T-helper 2 cell treated with Interferon-gamma antibody and Interleukin-4, amounts not matched to agents 5 μg/mL and 100 μg/mL, for 36 hours (primary cell): ENCODE data around the gene CA9.

Source experiments
- DNase-seq: peaks from one replicate; pipeline ENCODE4 v3.0.0; 2021; ENCODE audit warnings: low spot score
- H3K27ac Mint-ChIP-seq: one replicate; pipeline ENCODE4 v1.8.0; 2021; ENCODE audit warnings: mild to moderate bottlenecking, mixed read lengths
- H3K27me3 Mint-ChIP-seq: one replicate; pipeline ENCODE4 v1.8.0; 2021; ENCODE audit warnings: low read depth, mixed read lengths
- H3K36me3 Mint-ChIP-seq: one replicate; pipeline ENCODE4 v1.8.0; 2021; ENCODE audit warnings: low read depth, mixed read lengths
- H3K4me1 Mint-ChIP-seq: one replicate; pipeline ENCODE4 v1.8.0; 2021; ENCODE audit warnings: low read depth, mixed read lengths
- H3K4me3 Mint-ChIP-seq: one replicate; pipeline ENCODE4 v1.8.0; 2022; ENCODE audit warnings: mild to moderate bottlenecking, moderate library complexity, mixed read lengths
- H3K9me3 Mint-ChIP-seq: one replicate; pipeline ENCODE4 v1.8.0; 2021; ENCODE audit warnings: mixed read lengths

Gene CA9

GRCh38 chr9:35675204-35675603 lies 1.5 kb downstream of the CA9 start:
- Mint-ChIP-seq H3K27me3 (peaks cover 32% of the 10 kb centered on the region), H3K4me3 (peak overlapping the region; percentile 45), H3K9me3 (no peaks in the 10 kb centered on the region), H3K36me3 (no peaks in the 10 kb centered on the region), H3K27ac (no peak overlapping the region), H3K4me1 (peaks cover 3% of the 10 kb centered on the region)
- DNase-seq: no peak

GRCh38 chr9:35675732-35676392 lies 2.1 kb downstream of the CA9 start:
- H3K27ac Mint-ChIP-seq: no peak overlapping the region
- H3K4me3 Mint-ChIP-seq: peak overlapping the region; percentile 57
- peaks cover 32% of the 10 kb centered on the region for H3K27me3 Mint-ChIP-seq
- peaks cover 3% of the 10 kb centered on the region for H3K4me1 Mint-ChIP-seq
- no peaks in the 10 kb centered on the region for H3K9me3 Mint-ChIP-seq
- no peak for DNase-seq
- H3K36me3 Mint-ChIP-seq: no peaks in the 10 kb centered on the region

- H3K36me3 Mint-ChIP-seq: no peaks in the 10 kb centered on the region
- H3K27ac Mint-ChIP-seq: no peak overlapping the region
- DNase-seq: no peak
- H3K4me1 Mint-ChIP-seq: peaks cover 3% of the 10 kb centered on the region
- H3K9me3 Mint-ChIP-seq: no peaks in the 10 kb centered on the region
- H3K27me3 Mint-ChIP-seq: peaks cover 23% of the 10 kb centered on the region
- H3K4me3 Mint-ChIP-seq: no peak overlapping the region
Measured at GRCh38 chr9:35679091-35679490, 5.4 kb downstream of the CA9 start.

GRCh38 chr9:35679766-35680330 lies 6.1 kb downstream of the CA9 start:
- H3K36me3 Mint-ChIP-seq: no peaks in the 10 kb centered on the region
- no peak overlapping the region for H3K4me3 Mint-ChIP-seq
- no peak overlapping the region for H3K27ac Mint-ChIP-seq
- DNase-seq: no peak
- H3K4me1 Mint-ChIP-seq: peaks cover 3% of the 10 kb centered on the region
- H3K27me3 Mint-ChIP-seq: peaks cover 15% of the 10 kb centered on the region
- H3K9me3 Mint-ChIP-seq: no peaks in the 10 kb centered on the region

- Mint-ChIP-seq H3K4me1 (peaks cover 3% of the 10 kb centered on the region), H3K27ac (no peak overlapping the region), H3K27me3 (peaks cover 12% of the 10 kb centered on the region), H3K36me3 (no peaks in the 10 kb centered on the region), H3K9me3 (no peaks in the 10 kb centered on the region), H3K4me3 (no peak overlapping the region)
- no peak for DNase-seq
Measured at GRCh38 chr9:35680331-35681105, 6.8 kb downstream of the CA9 start.

GRCh38 chr9:35681341-35682002 lies 7.7 kb downstream of the CA9 start:
- DNase-seq: no peak
- H3K27me3 Mint-ChIP-seq: peaks cover 7% of the 10 kb centered on the region
- no peak overlapping the region for H3K4me3 Mint-ChIP-seq
- no peak overlapping the region for H3K27ac Mint-ChIP-seq
- H3K9me3 Mint-ChIP-seq: no peaks in the 10 kb centered on the region
- H3K36me3 Mint-ChIP-seq: no peaks in the 10 kb centered on the region
- H3K4me1 Mint-ChIP-seq: peaks cover under 1% of the 10 kb centered on the region

- H3K9me3 Mint-ChIP-seq: no peaks in the 10 kb centered on the region
- H3K27ac Mint-ChIP-seq: peak overlapping the region; percentile 33
- H3K4me3 Mint-ChIP-seq: no peak overlapping the region
- H3K27me3 Mint-ChIP-seq: peaks cover 5% of the 10 kb centered on the region
- H3K36me3 Mint-ChIP-seq: no peaks in the 10 kb centered on the region
- no peak for DNase-seq
- H3K4me1 Mint-ChIP-seq: no peaks in the 10 kb centered on the region
Measured at GRCh38 chr9:35682051-35682450, 8.3 kb downstream of the CA9 start.

- H3K36me3 Mint-ChIP-seq: no peaks in the 10 kb centered on the region
- no peak for DNase-seq
Measured at GRCh38 chr9:35682520-35683315, 9.0 kb downstream of the CA9 start.

GRCh38 chr9:35683323-35683722 lies 9.6 kb downstream of the CA9 start:
- Mint-ChIP-seq H3K9me3 (no peaks in the 10 kb centered on the region), H3K4me3 (no peak overlapping the region), H3K27me3 (peaks cover 3% of the 10 kb centered on the region), H3K27ac (no peak overlapping the region), H3K36me3 (no peaks in the 10 kb centered on the region), H3K4me1 (peaks cover 2% of the 10 kb centered on the region)
- DNase-seq: no peak

More at GRCh38 chr9:35682520-35683315, 9.0 kb downstream of the CA9 start:
- Mint-ChIP-seq H3K27ac (no peak overlapping the region), H3K27me3 (peaks cover 3% of the 10 kb centered on the region), H3K4me3 (no peak overlapping the region), H3K9me3 (no peaks in the 10 kb centered on the region), H3K4me1 (no peaks in the 10 kb centered on the region)

- no peak for DNase-seq
- H3K4me3 Mint-ChIP-seq: no peak overlapping the region
- no peaks in the 10 kb centered on the region for H3K27me3 Mint-ChIP-seq
- H3K4me1 Mint-ChIP-seq: peaks cover 8% of the 10 kb centered on the region
- no peaks in the 10 kb centered on the region for H3K36me3 Mint-ChIP-seq
- H3K27ac Mint-ChIP-seq: no peak overlapping the region
- no peaks in the 10 kb centered on the region for H3K9me3 Mint-ChIP-seq
Measured at GRCh38 chr9:35684921-35685320, 11.2 kb downstream of the CA9 start.

- no peaks in the 10 kb centered on the region for H3K9me3 Mint-ChIP-seq
- no peak for DNase-seq
- peaks cover 8% of the 10 kb centered on the region for H3K4me1 Mint-ChIP-seq
- H3K4me3 Mint-ChIP-seq: no peak overlapping the region
- H3K27me3 Mint-ChIP-seq: no peaks in the 10 kb centered on the region
- H3K27ac Mint-ChIP-seq: no peak overlapping the region
- no peaks in the 10 kb centered on the region for H3K36me3 Mint-ChIP-seq
Measured at GRCh38 chr9:35685506-35685905, 11.8 kb downstream of the CA9 start.

- Mint-ChIP-seq H3K36me3 (no peaks in the 10 kb centered on the region), H3K27me3 (no peaks in the 10 kb centered on the region), H3K4me3 (no peak overlapping the region), H3K27ac (no peak overlapping the region), H3K9me3 (no peaks in the 10 kb centered on the region), H3K4me1 (peaks cover 13% of the 10 kb centered on the region)
- no peak for DNase-seq
Measured at GRCh38 chr9:35686222-35687203, 12.8 kb downstream of the CA9 start.
